GM13977 (cell line): ENCODE measurements around the gene RARA.
"Not testable (repeated sequence)": the region's sequence is repeated elsewhere in the genome, so short reads cannot be mapped to it uniquely, and the experiment has no call there.

Experiments used
- DNase-seq: peaks from one replicate; pipeline ENCODE4 v3.0.0; 2012; ENCODE audit warnings: low spot score
- CTCF ChIP-seq: IDR thresholded peaks from 2 replicates; pipeline ENCODE4 v1.5.1; 2012; ENCODE audit warnings: mild to moderate bottlenecking, control low read depth; ENCODE audit not compliant: insufficient read depth; ENCODE audit errors: extremely low read depth, missing control alignments
- in situ Hi-C: fragments of 300-500 bp; cut with MboI; formaldehyde crosslinking; loops from one replicate; pipeline ENCODE4 v1.12.0; 2022; ENCODE audit warnings: low sequenced_read_pairs, low pct_unique_long_range_greater_than_20kb, mixed read lengths, inconsistent platforms; ENCODE audit not compliant: unreplicated experiment

RARA gene

GRCh38 chr17:40297511-40297910 lies 11.5 kb upstream of the RARA start:
- in situ Hi-C loops, result no loop called here
- TF ChIP-seq CTCF, result no peak
- DNase-seq, result no peak

- no peak for DNase-seq
- TF ChIP-seq CTCF, result no peak
- in situ Hi-C loops, result no loop called here
Measured at GRCh38 chr17:40298726-40299125, 10.3 kb upstream of the RARA start.

GRCh38 chr17:40299159-40299757 lies 9.7 kb upstream of the RARA start:
- DNase-seq, in situ Hi-C loops: not testable (repeated sequence)

GRCh38 chr17:40301315-40301714 lies 7.7 kb upstream of the RARA start:
- in situ Hi-C loops, result loop anchor here (5.0 kb wide), 1 partner anchor 51 kb away; no protein-coding TSS in a partner anchor
- peak; percentile 34 for TF ChIP-seq CTCF
- no peak for DNase-seq

- in situ Hi-C loops, result loop anchor here (5.0 kb wide), 1 partner anchor 49 kb away; no protein-coding TSS in a partner anchor
- TF ChIP-seq CTCF, result peak; percentile 69
- peak; percentile 66 for DNase-seq
Measured at GRCh38 chr17:40303009-40303657, 5.8 kb upstream of the RARA start.

- in situ Hi-C loops, result loop anchor here (5.0 kb wide), 1 partner anchor 48 kb away; no protein-coding TSS in a partner anchor
- no peak for DNase-seq
- no peak for TF ChIP-seq CTCF
Measured at GRCh38 chr17:40303708-40304551, 5.0 kb upstream of the RARA start.

GRCh38 chr17:40304552-40304863 lies 4.5 kb upstream of the RARA start:
- DNase-seq, result not testable (repeated sequence)
- in situ Hi-C loops, result loop anchor here (5.0 kb wide), 1 partner anchor 48 kb away; no protein-coding TSS in a partner anchor

- DNase-seq, result not testable (repeated sequence)
Measured at GRCh38 chr17:40304866-40305265, 4.1 kb upstream of the RARA start.

More at GRCh38 chr17:40304866-40305265, 4.1 kb upstream of the RARA start:
- in situ Hi-C loops, result loop anchor here (5.0 kb wide), 1 partner anchor 47 kb away; no protein-coding TSS in a partner anchor
